Measurements from ENCODE around the gene OR9Q1. TPM values are rescaled to one million over a fixed set of nuclear protein-coding genes. Genes with fewer than 3 reads are reported as not detected.
A peak's percentile ranks its signal among the peaks of the same experiment; 100 is the strongest.

The OR9Q1 gene
- total RNA-seq, 2 donors from 2014 or later, result not detected

DNA sequence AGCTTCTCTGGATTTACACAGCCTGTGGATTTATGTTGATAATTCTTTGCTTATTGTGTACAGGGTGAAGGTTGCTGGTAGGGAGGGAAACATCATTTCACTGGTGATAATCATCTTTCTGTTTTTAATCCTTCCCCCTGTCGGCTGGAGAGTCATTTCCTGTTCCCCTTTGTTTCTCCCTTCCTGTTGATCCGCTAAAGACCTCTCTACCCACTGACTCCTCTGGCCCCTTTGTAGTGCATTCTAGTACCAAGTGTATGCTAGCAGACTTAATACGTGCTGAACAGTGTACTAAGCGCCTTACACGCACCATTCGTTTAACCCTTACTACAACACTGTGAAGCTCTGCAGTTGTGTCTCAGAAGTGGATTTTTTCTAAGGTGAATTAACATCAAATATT, 19.0 kb upstream of the OR9Q1 start:
- Histone ChIP-seq H3K4me1 (replicated peaks) (no peaks in the 10 kb centered on the region), H3K27ac (no peak overlapping the region), H3K36me3 (no peaks in the 10 kb centered on the region), H3K27me3 (replicated peaks; ENCODE audit: insufficient read depth) (no peaks in the 10 kb centered on the region), H3K4me3 (no peak overlapping the region), H3K9me3 (no peaks in the 10 kb centered on the region)
- TF ChIP-seq, protein P1, sequence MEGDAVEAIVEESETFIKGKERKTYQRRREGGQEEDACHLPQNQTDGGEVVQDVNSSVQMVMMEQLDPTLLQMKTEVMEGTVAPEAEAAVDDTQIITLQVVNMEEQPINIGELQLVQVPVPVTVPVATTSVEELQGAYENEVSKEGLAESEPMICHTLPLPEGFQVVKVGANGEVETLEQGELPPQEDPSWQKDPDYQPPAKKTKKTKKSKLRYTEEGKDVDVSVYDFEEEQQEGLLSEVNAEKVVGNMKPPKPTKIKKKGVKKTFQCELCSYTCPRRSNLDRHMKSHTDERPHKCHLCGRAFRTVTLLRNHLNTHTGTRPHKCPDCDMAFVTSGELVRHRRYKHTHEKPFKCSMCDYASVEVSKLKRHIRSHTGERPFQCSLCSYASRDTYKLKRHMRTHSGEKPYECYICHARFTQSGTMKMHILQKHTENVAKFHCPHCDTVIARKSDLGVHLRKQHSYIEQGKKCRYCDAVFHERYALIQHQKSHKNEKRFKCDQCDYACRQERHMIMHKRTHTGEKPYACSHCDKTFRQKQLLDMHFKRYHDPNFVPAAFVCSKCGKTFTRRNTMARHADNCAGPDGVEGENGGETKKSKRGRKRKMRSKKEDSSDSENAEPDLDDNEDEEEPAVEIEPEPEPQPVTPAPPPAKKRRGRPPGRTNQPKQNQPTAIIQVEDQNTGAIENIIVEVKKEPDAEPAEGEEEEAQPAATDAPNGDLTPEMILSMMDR (IDR thresholded peaks at IDR 0.05), result no peak
- TF ChIP-seq POLR2A (IDR thresholded peaks at IDR 0.05), result no peak
- TF ChIP-seq POLR2AphosphoS5 (IDR thresholded peaks at IDR 0.05), result no peak
- WGBS, result 65% methylated on average over 6 of the region's 6 CpGs
- intact Hi-C loops (cut with DNase I), result no loop called here
- no peak for DNase-seq (ENCODE audit: low spot score)

DNA sequence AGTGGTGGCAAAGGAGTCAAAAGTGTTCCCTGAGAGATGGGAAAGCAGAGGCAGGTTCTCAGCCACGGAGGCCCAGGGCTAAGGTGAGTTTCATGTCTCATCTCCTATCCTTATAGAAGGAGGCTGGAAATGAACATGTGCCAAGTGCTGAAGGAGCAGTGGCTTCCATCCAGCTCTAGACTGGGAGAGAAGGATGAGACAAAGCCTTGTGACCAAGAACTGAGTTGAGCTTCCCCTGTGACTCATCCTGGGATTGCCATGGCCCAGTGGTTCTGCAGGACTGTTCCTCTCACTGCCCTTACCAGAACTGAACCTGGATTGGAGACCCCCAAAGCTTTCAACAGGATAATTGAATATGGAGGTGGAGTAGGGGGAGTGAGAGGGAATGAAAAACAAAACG, 16.7 kb upstream of the OR9Q1 start:
- intact Hi-C loops (cut with DNase I), result no loop called here
- 75% methylated on average over 2 of the region's 2 CpGs for WGBS
- DNase-seq (ENCODE audit: low spot score), result no peak
- Histone ChIP-seq H3K27me3 (replicated peaks; ENCODE audit: insufficient read depth) (no peaks in the 10 kb centered on the region), H3K4me3 (no peak overlapping the region), H3K9me3 (no peaks in the 10 kb centered on the region), H3K4me1 (replicated peaks) (no peaks in the 10 kb centered on the region), H3K36me3 (no peaks in the 10 kb centered on the region), H3K27ac (no peak overlapping the region)
- TF ChIP-seq, protein P1 (IDR thresholded peaks at IDR 0.05), result no peak
- TF ChIP-seq POLR2AphosphoS5 (IDR thresholded peaks at IDR 0.05) (no peak), POLR2A (IDR thresholded peaks at IDR 0.05) (no peak)

DNA sequence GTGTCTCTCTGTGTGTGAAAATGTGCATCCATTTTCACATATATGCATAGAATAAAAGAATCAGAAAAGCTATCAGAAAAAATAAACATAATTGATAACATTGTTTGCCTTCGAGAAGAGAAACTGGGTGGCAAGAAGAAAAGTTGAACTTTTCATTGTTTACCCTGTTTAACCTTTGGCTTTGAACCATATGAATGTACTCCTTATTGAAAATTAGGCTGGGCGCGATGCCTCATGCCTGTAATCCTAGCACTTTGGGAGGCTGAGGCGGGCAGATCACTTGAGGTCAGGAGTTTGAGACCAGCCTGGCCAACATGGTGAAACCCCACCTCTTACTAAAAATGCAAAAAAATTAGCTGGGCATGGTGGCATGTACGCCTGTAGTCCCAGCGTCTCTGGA, 11.9 kb upstream of the OR9Q1 start:
- TF ChIP-seq POLR2AphosphoS5 (IDR thresholded peaks at IDR 0.05), result no peak

DNA sequence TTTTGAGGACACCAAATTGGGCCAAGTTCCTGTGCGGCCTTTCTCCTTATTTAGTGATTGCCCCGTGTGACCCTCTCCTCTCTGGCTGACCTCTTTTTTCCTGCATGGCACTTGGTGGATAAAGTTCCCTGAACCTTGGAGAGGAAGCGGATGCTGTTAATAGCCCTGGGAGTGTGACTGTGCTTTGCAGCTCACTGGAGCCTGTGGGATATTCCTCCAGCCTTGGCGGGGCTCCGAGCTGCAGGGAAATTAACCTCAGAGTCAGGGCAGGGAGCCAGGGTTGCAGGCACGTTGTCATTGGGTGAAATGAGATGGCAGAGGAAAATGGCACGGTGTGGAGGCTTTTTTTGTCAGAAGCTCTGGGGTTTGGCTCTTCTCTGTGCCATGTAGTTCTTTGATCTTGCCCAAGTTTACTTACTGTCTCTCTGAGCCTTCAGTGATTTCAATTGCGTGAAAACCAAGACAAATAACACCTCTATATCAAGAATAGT, 965 bp downstream of the OR9Q1 start:
- TF ChIP-seq POLR2AphosphoS5 (IDR thresholded peaks at IDR 0.05), result peak; percentile 12
- no peak for TF ChIP-seq POLR2A (IDR thresholded peaks at IDR 0.05)
- TF ChIP-seq, protein P1 (IDR thresholded peaks at IDR 0.05), result no peak
- Histone ChIP-seq H3K36me3 (no peaks in the 10 kb centered on the region), H3K4me3 (no peak overlapping the region), H3K27ac (peak overlapping the region in 1 of 2 donors; percentile 4), H3K9me3 (no peaks in the 10 kb centered on the region), H3K4me1 (replicated peaks) (no peaks in the 10 kb centered on the region), H3K27me3 (replicated peaks; ENCODE audit: insufficient read depth) (no peaks in the 10 kb centered on the region)
- peak; percentile 79 for DNase-seq (ENCODE audit: low spot score)
- WGBS, result 8% methylated on average over 8 of the region's 8 CpGs
- intact Hi-C loops (cut with DNase I), result no loop called here

More for the DNA sequence above, 11.9 kb upstream of the OR9Q1 start:
- intact Hi-C loops (cut with DNase I), result no loop called here
- Histone ChIP-seq H3K4me3 (no peak overlapping the region), H3K27me3 (replicated peaks; ENCODE audit: insufficient read depth) (no peaks in the 10 kb centered on the region), H3K9me3 (no peaks in the 10 kb centered on the region), H3K27ac (no peak overlapping the region), H3K36me3 (no peaks in the 10 kb centered on the region), H3K4me1 (replicated peaks) (no peaks in the 10 kb centered on the region)
- WGBS, result 73% methylated on average over 6 of the region's 6 CpGs
- no peak for DNase-seq (ENCODE audit: low spot score)

DNA sequence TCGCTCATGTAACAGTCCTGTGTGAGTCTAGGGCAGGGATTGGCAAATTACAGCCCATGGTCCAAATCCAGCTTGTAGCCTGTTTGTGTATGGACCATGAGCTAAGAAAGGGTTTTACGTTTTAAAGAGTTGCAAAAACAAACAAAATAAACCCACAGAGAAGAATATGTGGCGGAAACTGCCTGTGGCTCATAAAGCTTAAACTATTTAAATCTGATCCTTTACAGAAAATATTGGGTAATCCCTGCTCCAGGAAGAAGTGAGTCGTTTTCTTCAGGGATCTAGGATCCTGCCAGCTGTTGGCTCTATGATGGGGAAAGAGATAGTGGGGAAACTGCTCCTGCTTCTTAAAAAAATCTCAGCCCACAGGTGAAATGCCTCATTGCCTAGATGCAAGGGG, 3.7 kb downstream of the OR9Q1 start:
- Histone ChIP-seq H3K36me3 (no peaks in the 10 kb centered on the region), H3K4me1 (replicated peaks) (no peaks in the 10 kb centered on the region), H3K27ac (no peak overlapping the region), H3K27me3 (replicated peaks; ENCODE audit: insufficient read depth) (no peaks in the 10 kb centered on the region), H3K9me3 (no peaks in the 10 kb centered on the region), H3K4me3 (no peak overlapping the region)
- intact Hi-C loops (cut with DNase I), result no loop called here
- WGBS, result 32% methylated on average over 4 of the region's 4 CpGs
- DNase-seq (ENCODE audit: low spot score), result peak; percentile 17
- TF ChIP-seq POLR2A (IDR thresholded peaks at IDR 0.05) (no peak), POLR2AphosphoS5 (IDR thresholded peaks at IDR 0.05) (peak; percentile 37)

DNA sequence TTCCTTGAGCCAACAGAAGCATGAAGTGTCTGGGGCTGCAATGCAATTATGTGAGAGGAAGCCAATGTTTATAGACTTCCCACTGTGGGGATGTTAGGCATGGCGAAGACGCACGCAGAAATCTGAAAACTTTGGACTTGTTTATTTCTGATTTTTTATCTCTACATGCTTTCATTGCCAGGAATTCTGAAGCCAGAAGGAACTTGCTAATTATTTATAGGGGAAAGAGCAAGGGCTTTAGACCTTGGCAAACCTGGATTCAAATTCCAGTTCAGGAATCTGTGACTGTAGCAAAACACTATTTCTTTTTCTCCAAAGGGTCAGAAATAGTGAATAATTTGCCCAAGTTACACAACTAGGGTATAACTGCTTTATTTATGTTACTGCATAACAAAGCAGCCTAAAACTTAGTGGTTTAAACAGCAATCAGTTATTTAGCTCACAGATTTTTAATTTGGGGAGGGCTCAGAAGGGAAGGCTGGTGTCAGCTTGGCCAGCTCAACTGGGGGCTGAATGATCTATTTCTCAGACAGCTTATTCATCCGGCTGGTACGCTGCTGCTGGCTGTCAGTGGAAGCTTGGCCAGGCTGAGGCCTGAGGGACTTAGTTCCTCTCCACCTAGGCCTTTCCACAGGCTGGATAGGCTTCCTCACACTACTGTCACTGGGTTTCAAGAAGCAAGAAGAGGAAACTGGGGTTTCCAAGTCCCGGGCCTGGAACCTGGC, 5.2 kb downstream of the OR9Q1 start:
- H3K4me3 ChIP-seq, result no peak overlapping the region
- DNase-seq (ENCODE audit: low spot score), result no peak
- H3K27ac ChIP-seq, result no peak overlapping the region
- H3K27me3 ChIP-seq (replicated peaks; ENCODE audit: insufficient read depth), result no peaks in the 10 kb centered on the region
- 46% methylated on average over 6 of the region's 6 CpGs for WGBS
- H3K36me3 ChIP-seq, result no peaks in the 10 kb centered on the region
- no peaks in the 10 kb centered on the region for H3K9me3 ChIP-seq
- TF ChIP-seq POLR2A (IDR thresholded peaks at IDR 0.05) (no peak), POLR2AphosphoS5 (IDR thresholded peaks at IDR 0.05) (no peak)
- TF ChIP-seq, protein P1 (IDR thresholded peaks at IDR 0.05), result no peak
- no peaks in the 10 kb centered on the region for H3K4me1 ChIP-seq (replicated peaks)
- intact Hi-C loops (cut with DNase I), result no loop called here
